Neural progenitor cell (in vitro differentiated cells): ENCODE measurements around the gene EIF2S3. TPM values are rescaled to one million over a fixed set of nuclear protein-coding genes. Genes with fewer than 3 reads are reported as not detected.
A peak's percentile ranks its signal among the peaks of the same experiment; 100 is the strongest.

Experiments used
- DNase-seq: peaks from one replicate; pipeline ENCODE4 v3.0.0-alpha.2; 2016; ENCODE audit warnings: low spot score
- H2AFZ ChIP-seq: fragments of 200-600 bp; sonication (generic); replicated peaks from 2 replicates; pipeline ENCODE4 v1.6.1; 2016; ENCODE audit warnings: antibody characterized with exemption
- H3F3A ChIP-seq: fragments of 200-600 bp; sonication (generic); 2 replicates; pipeline ENCODE4 v1.6.1; 2016; ENCODE audit warnings: antibody characterized with exemption, low read depth
- H3K27ac ChIP-seq: fragments of 200-600 bp; sonication (generic); 2 replicates; pipeline ENCODE4 v1.5.1; 2016; ENCODE audit warnings: mild to moderate bottlenecking
- H3K27me3 ChIP-seq: fragments of 200-600 bp; sonication (generic); 2 replicates; pipeline ENCODE4 v1.6.1; 2016; ENCODE audit warnings: mild to moderate bottlenecking, moderate library complexity
- H3K36me3 ChIP-seq: fragments of 200-600 bp; sonication (generic); 2 replicates; pipeline ENCODE4 v1.5.1; 2016
- H3K4me1 ChIP-seq: fragments of 200-600 bp; sonication (generic); 2 replicates; pipeline ENCODE4 v1.6.1; 2016; ENCODE audit warnings: mixed run types
- H3K4me2 ChIP-seq: fragments of 200-600 bp; sonication (generic); 2 replicates; pipeline ENCODE4 v1.6.1; 2016
- H3K4me3 ChIP-seq: fragments of 200-600 bp; sonication (generic); 2 replicates; pipeline ENCODE4 v1.5.1; 2016
- H3K79me2 ChIP-seq: fragments of 200-600 bp; sonication (generic); 2 replicates; pipeline ENCODE4 v1.6.1; 2016; ENCODE audit warnings: low read depth
- H3K9ac ChIP-seq: fragments of 200-600 bp; sonication (generic); 2 replicates; pipeline ENCODE4 v1.6.1; 2016
- H3K9me3 ChIP-seq: fragments of 200-600 bp; sonication (generic); 2 replicates; pipeline ENCODE4 v1.5.1; 2016; ENCODE audit warnings: low read depth
- H4K20me1 ChIP-seq: fragments of 200-600 bp; sonication (generic); 2 replicates; pipeline ENCODE4 v1.6.1; 2016; ENCODE audit warnings: low read depth
- H3K27ac Mint-ChIP-seq: 3 replicates; pipeline ENCODE4 v1.8.0; 2021; ENCODE audit warnings: mixed read lengths
- H3K27me3 Mint-ChIP-seq: 2 replicates; pipeline ENCODE4 v1.8.0; 2022; ENCODE audit warnings: low read depth, mild to moderate bottlenecking, inconsistent platforms, moderate library complexity, mixed read lengths; ENCODE audit not compliant: insufficient read depth
- H3K36me3 Mint-ChIP-seq: 3 replicates; pipeline ENCODE4 v1.8.0; 2021; ENCODE audit warnings: mixed read lengths
- H3K4me1 Mint-ChIP-seq: 3 replicates; pipeline ENCODE4 v1.8.0; 2021; ENCODE audit warnings: mixed read lengths
- H3K4me3 Mint-ChIP-seq: 3 replicates; pipeline ENCODE4 v1.8.0; 2021; ENCODE audit warnings: mild to moderate bottlenecking, moderate library complexity, mixed read lengths
- H3K9me3 Mint-ChIP-seq: 3 replicates; pipeline ENCODE4 v1.8.0; 2020; ENCODE audit warnings: mixed read lengths
- EZH2 ChIP-seq: fragments of 200-600 bp; sonication (generic); IDR thresholded peaks from 2 replicates; pipeline ENCODE4 v1.6.1; 2017; ENCODE audit warnings: antibody characterized with exemption, mild to moderate bottlenecking, moderate library complexity
- EZH2phosphoT487 ChIP-seq: fragments of 200-600 bp; sonication (generic); IDR thresholded peaks from 2 replicates; pipeline ENCODE4 v1.6.1; 2017; ENCODE audit warnings: antibody characterized with exemption
- total RNA-seq: library from RNA; depleted of rRNA; stranded (reverse); fragments of >200 nt; gene quantifications from 2 replicates; pipeline ENCODE4 v1.2.3, GENCODE V29; 2015; ENCODE audit warnings: low replicate concordance
- TF ChIP-seq, protein P1 (sequence below): fragments of 200-600 bp; sonication (generic); IDR thresholded peaks from 2 replicates; pipeline ENCODE4 v1.5.1; 2017; ENCODE audit warnings: antibody characterized with exemption, mild to moderate bottlenecking

The EIF2S3 gene
- total RNA-seq, 1 donor from 2014 or later: 568 TPM

DNA sequence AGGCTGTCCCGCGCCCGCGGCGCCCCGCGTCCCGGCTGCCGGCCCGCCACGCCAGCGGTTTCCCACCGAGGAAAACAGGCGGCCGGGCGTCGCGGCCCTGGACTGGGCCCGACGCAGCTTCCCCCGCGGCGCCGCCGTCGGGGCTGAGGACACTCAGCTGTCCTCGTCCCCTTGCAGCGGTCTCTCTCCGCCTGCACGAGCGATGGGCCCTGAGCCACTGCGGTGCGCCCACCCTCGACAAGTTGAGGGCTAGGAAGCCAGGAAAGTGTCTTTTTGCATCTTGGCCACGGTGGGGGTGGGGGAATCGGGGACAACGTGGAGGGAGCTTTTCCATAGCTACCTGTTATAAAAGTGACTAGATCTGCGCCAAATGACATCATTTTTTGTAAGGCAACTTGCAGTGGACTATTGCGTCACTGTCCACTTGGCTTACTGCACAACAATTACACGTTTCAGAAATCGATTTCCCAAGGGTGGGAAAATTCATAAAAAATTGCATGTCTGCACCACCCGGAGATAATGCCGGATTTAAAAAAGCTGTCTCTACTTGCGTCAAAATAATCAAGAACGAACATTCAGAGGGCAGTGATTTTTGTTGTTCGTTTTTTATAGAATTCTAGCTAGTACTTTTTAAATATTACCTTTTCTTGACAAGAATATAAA, 28.9 kb upstream of the EIF2S3 start:
- peaks cover 15% of the 10 kb centered on the region for H3K36me3 Mint-ChIP-seq
- Histone ChIP-seq H3F3A (peaks cover 30% of the 10 kb centered on the region), H3K9me3 (no peaks in the 10 kb centered on the region), H3K36me3 (no peaks in the 10 kb centered on the region), H2AFZ (peak overlapping the region; percentile 75), H3K27ac (peak overlapping the region; percentile 98), H3K4me2 (peak overlapping the region; percentile 79), H3K27me3 (peaks cover 38% of the 10 kb centered on the region), H3K4me3 (peak overlapping the region; percentile 97), H3K79me2 (peaks cover 42% of the 10 kb centered on the region), H3K4me1 (peaks cover 12% of the 10 kb centered on the region), H3K9ac (peak overlapping the region; percentile 51), H4K20me1 (peaks cover 33% of the 10 kb centered on the region)
- no peaks in the 10 kb centered on the region for H3K9me3 Mint-ChIP-seq
- H3K27me3 Mint-ChIP-seq: peaks cover 3% of the 10 kb centered on the region
- DNase-seq: no peak
- peaks cover 16% of the 10 kb centered on the region for H3K4me1 Mint-ChIP-seq
- TF ChIP-seq EZH2 (no peak), EZH2phosphoT487 (no peak)
- TF ChIP-seq, protein P1, sequence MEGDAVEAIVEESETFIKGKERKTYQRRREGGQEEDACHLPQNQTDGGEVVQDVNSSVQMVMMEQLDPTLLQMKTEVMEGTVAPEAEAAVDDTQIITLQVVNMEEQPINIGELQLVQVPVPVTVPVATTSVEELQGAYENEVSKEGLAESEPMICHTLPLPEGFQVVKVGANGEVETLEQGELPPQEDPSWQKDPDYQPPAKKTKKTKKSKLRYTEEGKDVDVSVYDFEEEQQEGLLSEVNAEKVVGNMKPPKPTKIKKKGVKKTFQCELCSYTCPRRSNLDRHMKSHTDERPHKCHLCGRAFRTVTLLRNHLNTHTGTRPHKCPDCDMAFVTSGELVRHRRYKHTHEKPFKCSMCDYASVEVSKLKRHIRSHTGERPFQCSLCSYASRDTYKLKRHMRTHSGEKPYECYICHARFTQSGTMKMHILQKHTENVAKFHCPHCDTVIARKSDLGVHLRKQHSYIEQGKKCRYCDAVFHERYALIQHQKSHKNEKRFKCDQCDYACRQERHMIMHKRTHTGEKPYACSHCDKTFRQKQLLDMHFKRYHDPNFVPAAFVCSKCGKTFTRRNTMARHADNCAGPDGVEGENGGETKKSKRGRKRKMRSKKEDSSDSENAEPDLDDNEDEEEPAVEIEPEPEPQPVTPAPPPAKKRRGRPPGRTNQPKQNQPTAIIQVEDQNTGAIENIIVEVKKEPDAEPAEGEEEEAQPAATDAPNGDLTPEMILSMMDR: no peak
- H3K4me3 Mint-ChIP-seq: peak overlapping the region; percentile 92
- H3K27ac Mint-ChIP-seq: peak overlapping the region; percentile 97

DNA sequence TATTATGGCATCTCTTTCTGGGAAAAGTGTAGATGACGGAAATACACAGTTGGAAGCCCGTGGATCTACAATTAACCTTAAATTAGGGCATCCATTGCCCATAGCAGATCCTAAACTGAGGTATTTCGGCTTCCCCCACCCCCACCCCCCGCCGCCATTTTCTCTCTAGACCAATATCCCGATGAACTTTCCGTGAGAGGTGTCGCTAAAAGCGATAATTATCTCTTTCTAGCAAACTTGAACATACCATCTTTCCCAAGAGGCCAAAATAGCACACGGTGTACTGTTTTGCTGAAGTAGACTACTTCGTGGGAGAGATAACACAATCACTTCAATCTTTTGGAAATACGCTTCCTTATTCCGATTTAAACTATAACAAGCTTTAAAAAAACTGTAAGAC, 28.3 kb upstream of the EIF2S3 start:
- Mint-ChIP-seq H3K27ac (no peak overlapping the region), H3K4me3 (peak overlapping the region; percentile 92), H3K27me3 (peaks cover 3% of the 10 kb centered on the region), H3K36me3 (peaks cover 11% of the 10 kb centered on the region), H3K9me3 (no peaks in the 10 kb centered on the region), H3K4me1 (peaks cover 16% of the 10 kb centered on the region)
- H3K4me1 ChIP-seq: peaks cover 12% of the 10 kb centered on the region
- peak; percentile 23 for DNase-seq
- H3K9ac ChIP-seq: no peak overlapping the region
- H3K27ac ChIP-seq: no peak overlapping the region
- peaks cover 37% of the 10 kb centered on the region for H3K79me2 ChIP-seq
- H3K4me3 ChIP-seq: peak overlapping the region; percentile 97
- peak overlapping the region; percentile 75 for H2AFZ ChIP-seq
- TF ChIP-seq EZH2phosphoT487: no peak
- TF ChIP-seq EZH2: no peak
- TF ChIP-seq, protein P1: no peak
- H3F3A ChIP-seq: peaks cover 30% of the 10 kb centered on the region
- H3K27me3 ChIP-seq: peaks cover 41% of the 10 kb centered on the region
- no peaks in the 10 kb centered on the region for H3K36me3 ChIP-seq
- H3K9me3 ChIP-seq: no peaks in the 10 kb centered on the region
- H3K4me2 ChIP-seq: peak overlapping the region; percentile 79
- peaks cover 27% of the 10 kb centered on the region for H4K20me1 ChIP-seq

DNA sequence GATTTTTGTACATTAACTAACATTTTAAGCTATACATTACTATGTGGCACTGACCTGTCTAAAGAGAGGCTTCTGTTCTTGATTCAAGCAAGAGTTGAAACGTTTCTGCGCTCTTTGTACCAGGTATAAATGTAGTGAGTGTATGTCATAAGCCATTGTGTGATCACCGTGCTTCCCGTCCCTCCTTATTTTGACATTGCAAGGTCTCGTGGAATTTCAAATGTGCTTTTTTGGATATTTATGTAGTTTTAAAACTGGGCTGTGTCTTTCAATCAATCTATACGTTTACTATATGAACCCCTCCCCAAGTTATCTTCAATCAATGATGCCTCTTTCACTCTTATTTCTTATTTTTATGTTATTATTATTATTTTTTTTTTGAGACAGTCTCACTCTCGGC, 27.7 kb upstream of the EIF2S3 start, which contains the start of gene KLHL15:
TSS of gene KLHL15 (minus strand) at position 101 of the 400 bp plus-strand sequence. CDS start 20,493 bp downstream, outside the sequence.
- Histone ChIP-seq H3K4me2 (peak within 1 kb of the TSS; percentile 79), H3F3A (peaks cover 30% of the 10 kb centered on the region), H3K4me1 (peaks cover 12% of the 10 kb centered on the region), H3K9me3 (no peaks in the 10 kb centered on the region), H3K27ac (peak within 1 kb of the TSS; percentile 98), H3K79me2 (peaks cover 30% of the 10 kb centered on the region), H3K4me3 (peak within 1 kb of the TSS; percentile 97), H3K36me3 (no peaks in the 10 kb centered on the region), H3K27me3 (peaks cover 41% of the 10 kb centered on the region), H2AFZ (peak within 1 kb of the TSS; percentile 75), H4K20me1 (peaks cover 21% of the 10 kb centered on the region), H3K9ac (peak within 1 kb of the TSS; percentile 51)
- TF ChIP-seq EZH2: no peak
- TF ChIP-seq, protein P1: no peak
- TF ChIP-seq EZH2phosphoT487: no peak
- H3K27ac Mint-ChIP-seq: peak within 1 kb of the TSS; percentile 97
- peak within 1 kb of the TSS; percentile 92 for H3K4me3 Mint-ChIP-seq
- H3K36me3 Mint-ChIP-seq: peaks cover 7% of the 10 kb centered on the region
- H3K27me3 Mint-ChIP-seq: peaks cover 3% of the 10 kb centered on the region
- H3K9me3 Mint-ChIP-seq: no peaks in the 10 kb centered on the region
- H3K4me1 Mint-ChIP-seq: peaks cover 16% of the 10 kb centered on the region
- no peak for DNase-seq
